HT1080 (cell line): Measurements from ENCODE around the gene PIGS. TPM values are rescaled to one million over a fixed set of nuclear protein-coding genes. Genes with fewer than 3 reads are reported as not detected.

Experiments
- DNase-seq: peaks from one replicate; pipeline ENCODE4 v3.0.0-alpha.2; 2015; ENCODE audit warnings: low read depth
- total RNA-seq: library from RNA; depleted of rRNA; stranded (reverse); fragments of >200 nt; shearing (Covaris generic); gene quantifications from 2 replicates; pipeline ENCODE4 v1.2.3, GENCODE V29; 2014; rRNA removed

Gene PIGS
- total RNA-seq, 1 experiment from 2014 or later: 43.0 TPM

DNA sequence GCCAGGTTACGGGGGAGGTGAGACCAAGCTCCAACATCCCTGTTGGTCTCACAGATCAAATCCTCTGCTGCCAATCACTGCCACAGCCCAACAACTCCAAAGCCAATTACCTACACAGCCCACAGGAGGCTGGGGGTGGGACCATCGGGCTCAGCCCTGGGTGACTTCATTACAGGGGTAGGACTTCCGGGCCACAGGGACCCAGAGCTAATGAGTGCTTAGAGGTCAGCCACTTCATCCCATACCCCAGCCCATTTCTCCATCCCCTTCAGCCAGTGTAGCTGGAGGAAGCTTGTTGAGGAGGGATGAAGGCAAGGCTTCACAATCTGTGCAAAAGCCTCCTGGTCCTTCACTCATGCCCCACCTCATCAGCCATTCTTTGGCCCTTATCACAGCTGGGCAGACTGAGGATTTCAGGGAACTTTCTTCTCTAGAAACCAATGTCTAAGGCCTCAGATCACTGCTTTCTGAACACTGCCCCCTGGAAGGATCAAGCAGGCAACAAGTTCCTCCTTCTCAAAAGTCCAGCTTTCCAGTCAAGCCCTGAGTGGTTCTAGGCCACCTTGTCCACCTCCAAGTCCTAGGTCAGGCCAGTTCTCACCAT is 59.4 kb downstream of the PIGS start:
- DNase-seq: no peak

DNA sequence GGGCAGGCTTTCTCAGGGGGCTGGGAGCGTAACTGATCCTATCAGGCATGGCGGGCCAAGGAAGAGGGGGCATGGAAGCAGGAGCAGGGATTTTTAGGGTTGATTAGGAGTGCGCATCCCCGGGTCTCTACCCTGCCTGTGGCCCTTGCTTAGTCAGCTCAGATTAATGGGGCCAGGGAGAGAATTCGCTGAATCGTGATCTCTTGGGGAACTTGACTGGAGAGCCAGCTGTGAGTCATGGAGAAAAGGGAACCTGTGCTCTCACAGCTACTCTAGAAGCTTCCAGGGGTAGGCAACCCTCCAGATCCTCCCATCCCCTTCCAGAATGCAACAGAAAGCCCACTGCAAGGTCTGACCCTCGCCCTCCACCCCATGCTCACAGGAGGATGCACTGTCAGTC is 61.5 kb downstream of the PIGS start:
- no peak for DNase-seq

DNA sequence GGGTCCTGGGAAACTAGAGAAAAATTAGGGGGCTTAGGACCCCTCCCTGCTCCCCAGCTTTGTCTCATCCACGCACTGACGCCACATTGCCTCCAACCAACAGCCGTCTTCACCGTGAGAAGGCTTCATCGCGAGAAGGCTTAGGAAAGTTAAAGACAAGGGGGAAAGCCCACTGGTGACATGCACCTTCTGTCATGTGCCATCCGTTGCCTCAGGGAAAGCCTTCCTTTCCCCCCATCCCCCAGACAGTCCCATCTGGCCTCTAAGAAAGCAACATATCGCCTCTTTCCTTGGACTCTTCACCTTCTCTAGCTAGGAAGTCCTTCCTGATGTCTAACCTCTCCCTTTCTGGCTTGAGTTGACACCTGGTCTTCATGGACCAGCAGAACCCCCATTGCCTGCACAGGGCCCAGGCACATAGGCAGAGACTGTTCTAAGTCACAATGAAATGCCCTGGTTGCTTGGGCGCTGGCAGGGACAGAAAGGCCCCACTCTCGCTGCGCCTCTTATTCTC is 63.1 kb downstream of the PIGS start:
- DNase-seq: no peak

DNA sequence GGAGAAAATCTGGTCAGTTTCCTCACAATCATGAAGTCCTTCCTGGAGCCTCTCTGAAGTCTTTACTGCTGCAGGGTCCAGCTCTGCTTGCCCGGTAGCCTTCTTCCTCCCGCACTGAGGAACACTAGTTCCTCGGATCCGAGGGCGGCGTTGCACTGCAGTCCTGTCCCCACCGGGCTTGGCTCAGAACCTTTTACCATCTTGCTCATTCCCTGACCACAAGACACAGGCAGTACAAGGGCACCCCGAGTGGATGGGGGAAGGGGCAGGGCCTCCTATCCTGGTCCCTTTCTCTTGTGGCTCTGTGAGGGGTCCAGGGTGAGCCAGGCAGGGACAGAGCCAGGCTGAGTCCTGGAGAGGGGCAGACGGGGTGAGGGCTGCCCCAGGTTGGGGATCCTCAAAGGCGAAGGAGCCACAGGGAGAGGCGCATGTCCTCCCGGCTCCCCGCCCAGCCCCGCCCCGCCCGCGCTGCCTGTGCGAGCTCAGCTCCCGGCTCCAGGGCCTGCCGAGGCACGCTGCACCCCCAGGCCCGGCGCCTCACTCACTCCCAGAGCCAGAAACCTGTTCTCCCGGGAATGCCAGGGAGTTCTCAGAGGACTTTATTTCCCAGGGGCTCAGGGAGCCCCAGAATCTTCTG is 63.6 kb downstream of the PIGS start:
- no peak for DNase-seq

GRCh38 chr17:28506763-28507487 is 64.4 kb downstream of the PIGS start:
- no peak for DNase-seq

GRCh38 chr17:28505986-28506665 is 65.2 kb downstream of the PIGS start, which contains the start of gene FOXN1:
TSS of gene FOXN1 (plus strand) at chr17:28506348. CDS start at chr17:28523970, 17,622 bp downstream.
- no peak for DNase-seq

DNA sequence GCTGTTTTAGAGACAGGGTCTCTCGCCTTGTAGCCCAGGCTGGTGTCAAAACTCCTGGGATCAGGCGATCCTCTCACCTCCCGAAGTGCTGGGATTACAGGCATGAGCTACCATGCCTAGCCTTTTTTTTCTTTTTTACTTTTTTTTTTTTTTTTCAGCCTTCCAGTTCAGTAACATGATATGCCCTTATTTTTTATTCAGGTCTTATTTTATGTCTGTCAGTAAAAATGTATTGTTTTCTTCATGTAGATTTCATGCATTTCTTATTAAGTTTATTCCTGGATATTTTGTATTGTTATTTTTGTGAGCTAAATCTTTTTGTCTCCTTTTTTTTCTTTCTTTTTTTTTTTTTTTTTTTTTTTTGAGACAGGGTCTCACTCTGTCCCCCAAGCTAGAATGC is 67.9 kb downstream of the PIGS start:
- DNase-seq: no peak

Other genes starting within 250 kb of the PIGS start
- gene IFT20, start 236.1 kb downstream of the PIGS start, total RNA-seq: 48.6 and 63.8 TPM in 2 replicates
- gene TNFAIP1, start 235.8 kb downstream of the PIGS start, total RNA-seq: 53.1 and 64.8 TPM in 2 replicates
- gene POLDIP2, start 214.0 kb downstream of the PIGS start, total RNA-seq: 173 and 192 TPM in 2 replicates
- not detected in 2 replicates for gene SEBOX, start 206.3 kb downstream of the PIGS start, total RNA-seq
- not detected in 2 replicates for gene VTN, start 201.2 kb downstream of the PIGS start, total RNA-seq
- gene SARM1, start 199.8 kb downstream of the PIGS start, total RNA-seq: 3.9 and 10.9 TPM in 2 replicates
- 2.2 and 2.4 TPM in 2 replicates for gene SLC46A1, start 165.3 kb downstream of the PIGS start, total RNA-seq
- gene SLC13A2, start 97.9 kb downstream of the PIGS start, total RNA-seq: not detected in 2 replicates
- not detected in 2 replicates for gene FOXN1, start 65.2 kb downstream of the PIGS start, total RNA-seq
- 57.8 and 58.4 TPM in 2 replicates for gene UNC119, start 18.9 kb downstream of the PIGS start, total RNA-seq
- 17.1 and 18.4 TPM in 2 replicates for gene ALDOC, start 5.4 kb upstream of the PIGS start, total RNA-seq
- 84.5 and 93.0 TPM in 2 replicates for gene SPAG5, start 27.5 kb upstream of the PIGS start, total RNA-seq
- gene RSKR, start 42.7 kb upstream of the PIGS start, total RNA-seq: 2.8 and 5.8 TPM in 2 replicates
- 160 and 168 TPM in 2 replicates for gene BLTP2, start 73.6 kb upstream of the PIGS start, total RNA-seq
- gene SDF2, start 90.4 kb upstream of the PIGS start, total RNA-seq: 49.3 and 64.3 TPM in 2 replicates
- 48.7 and 52.3 TPM in 2 replicates for gene SUPT6H, start 90.7 kb upstream of the PIGS start, total RNA-seq
- gene PROCA1, start 140.4 kb upstream of the PIGS start, total RNA-seq: 0.80 and 1.3 TPM in 2 replicates
- gene RAB34, start 146.3 kb upstream of the PIGS start, total RNA-seq: 134 and 141 TPM in 2 replicates
- 1,148 and 1,282 TPM in 2 replicates for gene RPL23A, start 148.5 kb upstream of the PIGS start, total RNA-seq
- 28.8 and 29.9 TPM in 2 replicates for gene TLCD1, start 154.7 kb upstream of the PIGS start, total RNA-seq
- gene NEK8, start 157.3 kb upstream of the PIGS start, total RNA-seq: 3.2 and 4.5 TPM in 2 replicates
- 68.7 and 80.7 TPM in 2 replicates for gene TRAF4, start 172.5 kb upstream of the PIGS start, total RNA-seq